ENCODE measurements around the gene TSNAX. TPM values are rescaled to one million over a fixed set of nuclear protein-coding genes. Genes with fewer than 3 reads are reported as not detected.

The TSNAX gene
- total RNA-seq, 2 experiments from 2014 or later: 33.5 to 35.7 TPM

DNA sequence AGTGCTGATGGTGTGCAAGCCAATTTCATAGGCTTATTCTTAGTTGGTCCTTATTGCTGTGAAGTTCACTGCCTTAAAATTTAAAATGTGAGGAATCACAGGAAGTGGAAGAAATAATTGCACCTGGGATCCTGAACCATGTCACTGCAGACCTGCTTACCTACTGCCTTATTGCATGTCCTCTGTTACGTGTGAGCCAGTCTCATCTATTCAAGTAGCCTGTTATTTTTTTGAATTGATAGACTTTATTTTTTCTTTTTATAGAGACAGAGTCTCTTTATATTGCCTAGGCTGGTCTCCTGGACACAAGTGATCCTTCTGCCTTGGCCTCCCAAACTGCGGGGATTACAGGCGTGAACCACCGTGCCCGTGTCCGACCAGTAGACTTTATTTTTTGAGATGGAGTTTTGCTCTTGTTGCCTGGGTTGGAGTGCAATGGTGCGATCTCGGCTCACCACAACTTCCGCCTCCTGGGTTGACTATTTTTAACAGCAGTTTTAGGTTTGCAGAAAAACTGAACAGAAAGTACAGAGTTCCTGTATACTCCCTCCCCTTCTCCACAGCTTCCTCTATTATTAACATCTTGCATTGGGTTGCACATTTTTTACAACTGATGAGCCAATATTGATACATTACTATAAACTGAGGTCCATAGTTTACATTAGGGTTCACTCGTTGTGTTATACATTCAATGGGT lies 84.1 kb downstream of the TSNAX start:
- Histone ChIP-seq H3K4me1 (ENCODE audit: insufficient read depth, low read length) (peaks cover 43% of the 10 kb centered on the region), H3K27ac (ENCODE audit: low read depth in 1 of 2, low read length in 2 of 2) (peak overlapping the region; percentile 39 to 80), H3K27me3 (ENCODE audit: control insufficient read depth in 1 of 2, insufficient read depth in 2 of 2, low read length in 2 of 2) (no peaks in the 10 kb centered on the region), H3K4me3 (ENCODE audit: low read length) (peak overlapping the region; percentile 35), H3K9me3 (ENCODE audit: control insufficient read depth in 1 of 2, insufficient read depth in 1 of 2, low read length in 2 of 2) (no peaks in the 10 kb centered on the region), H3K36me3 (ENCODE audit: insufficient read depth, low read length) (no peaks in the 10 kb centered on the region)
- TF ChIP-seq, protein P1, sequence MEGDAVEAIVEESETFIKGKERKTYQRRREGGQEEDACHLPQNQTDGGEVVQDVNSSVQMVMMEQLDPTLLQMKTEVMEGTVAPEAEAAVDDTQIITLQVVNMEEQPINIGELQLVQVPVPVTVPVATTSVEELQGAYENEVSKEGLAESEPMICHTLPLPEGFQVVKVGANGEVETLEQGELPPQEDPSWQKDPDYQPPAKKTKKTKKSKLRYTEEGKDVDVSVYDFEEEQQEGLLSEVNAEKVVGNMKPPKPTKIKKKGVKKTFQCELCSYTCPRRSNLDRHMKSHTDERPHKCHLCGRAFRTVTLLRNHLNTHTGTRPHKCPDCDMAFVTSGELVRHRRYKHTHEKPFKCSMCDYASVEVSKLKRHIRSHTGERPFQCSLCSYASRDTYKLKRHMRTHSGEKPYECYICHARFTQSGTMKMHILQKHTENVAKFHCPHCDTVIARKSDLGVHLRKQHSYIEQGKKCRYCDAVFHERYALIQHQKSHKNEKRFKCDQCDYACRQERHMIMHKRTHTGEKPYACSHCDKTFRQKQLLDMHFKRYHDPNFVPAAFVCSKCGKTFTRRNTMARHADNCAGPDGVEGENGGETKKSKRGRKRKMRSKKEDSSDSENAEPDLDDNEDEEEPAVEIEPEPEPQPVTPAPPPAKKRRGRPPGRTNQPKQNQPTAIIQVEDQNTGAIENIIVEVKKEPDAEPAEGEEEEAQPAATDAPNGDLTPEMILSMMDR (IDR thresholded peaks at IDR 0.05): no peak
- ATAC-seq (ENCODE audit: poor library complexity) (peak; percentile 97), DNase-seq (peak in 12 of 14 experiments; percentile 31 to 87 (median 50))
- intact Hi-C loops (cut with DNase I, micrococcal nuclease): no loop called here
- no peaks in the 10 kb centered on the region for H3K36me3 Mint-ChIP-seq (ENCODE audit: low read depth)
- H3K4me3 Mint-ChIP-seq: peak overlapping the region; percentile 72
- ChIA-PET CTCF (interaction anchor here (1.4 kb wide), 1 partner anchor 367 kb away, joined by 3 read pairs; no protein-coding TSS in a partner anchor), POLR2A (interaction anchor here (0.7 to 2.1 kb wide), 12 partner anchors 9 to 275 kb away, joined by 3 to 21 read pairs (median 4); partner anchors contain the start of genes DISC1, EGLN1, EXOC8 and SPRTN)
- peak overlapping the region; percentile 81 for H3K27ac Mint-ChIP-seq
- peaks cover 61% of the 10 kb centered on the region for H3K4me1 Mint-ChIP-seq (ENCODE audit: low read depth)
- H3K27me3 Mint-ChIP-seq: no peaks in the 10 kb centered on the region
- H3K9me3 Mint-ChIP-seq: peaks cover 10% of the 10 kb centered on the region

DNA sequence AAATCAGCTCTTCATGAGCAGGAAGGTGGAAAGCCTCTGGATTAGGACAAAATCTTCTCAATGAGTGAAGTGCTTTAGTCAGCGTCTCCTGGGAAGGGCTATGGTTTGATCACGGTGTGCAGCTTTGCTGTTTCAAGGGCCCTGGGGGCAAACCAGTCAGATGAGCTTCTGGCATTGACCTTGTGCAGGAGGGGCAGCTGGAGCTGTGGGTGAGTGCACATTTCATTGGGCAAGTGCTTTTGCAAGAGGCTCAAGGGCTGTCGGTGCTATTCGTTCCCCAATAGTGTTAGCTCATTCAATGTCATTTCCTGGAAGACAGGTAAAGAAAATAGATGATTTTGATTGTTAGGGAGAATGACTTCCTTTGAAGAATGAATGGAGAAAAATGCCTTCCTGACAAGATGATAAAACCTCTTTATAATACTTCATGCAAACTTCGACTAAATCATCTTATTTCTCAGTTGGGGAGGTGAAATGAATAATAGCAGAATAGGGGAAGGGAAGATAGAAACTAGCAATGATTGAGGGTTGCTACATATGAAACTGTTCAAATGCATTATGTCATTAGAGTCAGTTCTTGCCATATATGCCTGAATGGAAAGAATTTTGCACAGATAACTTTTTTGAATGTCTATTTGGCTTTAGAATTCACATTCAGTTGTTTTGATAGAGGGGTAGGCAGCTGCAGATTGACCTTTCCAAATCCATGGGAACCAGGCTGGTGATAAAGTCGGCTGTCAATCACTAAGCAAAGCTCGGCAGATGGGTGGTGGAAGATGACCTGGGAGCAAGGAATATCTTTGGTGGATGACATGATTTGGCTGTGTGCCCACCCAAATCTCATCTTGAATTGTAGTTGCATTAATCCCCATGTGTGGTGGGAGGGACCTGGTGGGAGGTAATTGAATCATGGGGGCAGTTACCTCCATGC lies 85.2 kb downstream of the TSNAX start:
- Histone ChIP-seq H3K27ac (ENCODE audit: low read depth in 1 of 2, low read length in 2 of 2) (peak overlapping the region; percentile 35 to 42), H3K27me3 (ENCODE audit: control insufficient read depth in 1 of 2, insufficient read depth in 2 of 2, low read length in 2 of 2) (no peaks in the 10 kb centered on the region), H3K9me3 (ENCODE audit: control insufficient read depth in 1 of 2, insufficient read depth in 1 of 2, low read length in 2 of 2) (no peaks in the 10 kb centered on the region), H3K4me3 (ENCODE audit: low read length) (no peak overlapping the region), H3K36me3 (ENCODE audit: insufficient read depth, low read length) (no peaks in the 10 kb centered on the region), H3K4me1 (ENCODE audit: insufficient read depth, low read length) (peaks cover 43% of the 10 kb centered on the region)
- Mint-ChIP-seq H3K27ac (peak overlapping the region; percentile 81), H3K9me3 (peaks cover 10% of the 10 kb centered on the region), H3K36me3 (ENCODE audit: low read depth) (no peaks in the 10 kb centered on the region), H3K4me1 (ENCODE audit: low read depth) (peaks cover 61% of the 10 kb centered on the region), H3K4me3 (peak overlapping the region; percentile 72), H3K27me3 (no peaks in the 10 kb centered on the region)
- intact Hi-C loops (cut with DNase I, micrococcal nuclease): no loop called here
- ATAC-seq (ENCODE audit: poor library complexity): no peak
- ChIA-PET POLR2A (interaction anchor here (0.7 to 2.1 kb wide), 8 partner anchors 9 to 276 kb away, joined by 3 to 21 read pairs (median 4); partner anchors contain the start of genes DISC1, EGLN1, EXOC8 and SPRTN), CTCF (interaction anchor here (1.4 kb wide), 1 partner anchor 369 kb away, joined by 3 read pairs; no protein-coding TSS in a partner anchor)
- TF ChIP-seq, protein P1 (IDR thresholded peaks at IDR 0.05): no peak
- no peak for DNase-seq

Other genes starting within 250 kb of the TSNAX start
- 10 to 100 TPM; 28.0 to 31.9 TPM for gene EXOC8, start 190.8 kb upstream of the TSNAX start, total RNA-seq
- gene SPRTN, start 190.4 kb upstream of the TSNAX start, total RNA-seq: 10 to 100 TPM; 27.7 to 30.9 TPM
- 1 to 10 TPM; 8.2 to 9.4 TPM for gene EGLN1, start 106.4 kb upstream of the TSNAX start, total RNA-seq
- 10 to 100 TPM; 19.8 to 20.0 TPM for gene DISC1, start 98.1 kb downstream of the TSNAX start, total RNA-seq